Measurements from ENCODE around the gene SETD2.

Gene SETD2

GRCh38 chr3:46997453-46998091, 166.3 kb downstream of the SETD2 start:
- Histone ChIP-seq H3F3A (ENCODE audit: control insufficient read depth, insufficient read depth) (no peaks in the 10 kb centered on the region), H3K79me2 (ENCODE audit: control insufficient read depth, low read length) (no peaks in the 10 kb centered on the region), H3K4me2 (ENCODE audit: low read length) (no peak overlapping the region), H3K27me3 (ENCODE audit: control insufficient read depth, low read length) (no peaks in the 10 kb centered on the region), H3K27ac (ENCODE audit: low read depth, low read length) (no peak overlapping the region), H3K36me3 (ENCODE audit: control insufficient read depth, low read length) (peaks cover 31% of the 10 kb centered on the region), H3K9me2 (replicated peaks; ENCODE audit: control insufficient read depth, low read length) (no peaks in the 10 kb centered on the region), H3K4me1 (ENCODE audit: control insufficient read depth, low read length) (no peaks in the 10 kb centered on the region), H3K9me3 (ENCODE audit: control insufficient read depth, insufficient read depth, low read length) (no peaks in the 10 kb centered on the region), H4K20me1 (ENCODE audit: control insufficient read depth, insufficient read depth, low read depth, low read length) (no peaks in the 10 kb centered on the region), H3K4me3 (ENCODE audit: low read length) (no peak overlapping the region)
- TF ChIP-seq CTCF (IDR thresholded peaks at IDR 0.05; ENCODE audit: low read depth, low read length, poor library complexity, severe bottlenecking), result no peak

GRCh38 chr3:46996689-46997452, 167.0 kb downstream of the SETD2 start:
- Histone ChIP-seq H3K36me3 (ENCODE audit: control insufficient read depth, low read length) (peaks cover 25% of the 10 kb centered on the region), H3K4me2 (ENCODE audit: low read length) (no peak overlapping the region)

DNA sequence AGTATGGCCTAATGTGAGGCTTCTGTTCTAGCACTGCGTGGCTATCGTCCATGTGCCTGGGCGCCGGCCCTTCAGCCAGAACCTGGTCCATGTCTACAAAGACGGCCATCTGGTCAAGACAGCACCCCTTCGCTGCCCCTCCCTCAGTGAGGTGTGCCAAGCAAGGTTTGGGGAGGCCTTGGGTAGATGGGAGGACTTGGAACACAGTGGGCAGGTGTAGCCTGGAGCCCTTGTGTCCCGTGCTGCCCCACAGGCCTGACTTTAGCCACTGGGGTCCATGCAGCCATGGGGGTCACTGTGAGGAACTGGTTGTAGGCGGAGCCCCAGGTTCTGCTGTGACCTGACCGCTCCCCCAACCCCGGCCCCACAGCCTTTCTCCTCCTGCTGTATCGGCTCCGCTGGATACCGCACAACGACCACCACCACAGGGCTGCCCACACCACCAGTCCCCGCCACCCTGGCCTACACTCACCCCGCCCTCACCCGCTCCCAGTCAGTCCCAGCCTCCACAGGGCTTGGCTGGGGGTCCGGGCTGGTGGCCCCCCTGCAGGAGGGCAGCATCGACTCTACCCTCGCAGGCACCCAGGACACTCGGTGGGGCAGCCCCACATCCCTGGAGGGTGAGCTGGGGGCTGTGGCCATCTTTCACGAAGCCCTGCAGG, 167.9 kb downstream of the SETD2 start:
- Histone ChIP-seq H3K4me2 (ENCODE audit: low read length) (no peak overlapping the region), H3K4me1 (ENCODE audit: control insufficient read depth, low read length) (no peaks in the 10 kb centered on the region), H3K9me2 (replicated peaks; ENCODE audit: control insufficient read depth, low read length) (no peaks in the 10 kb centered on the region), H3F3A (ENCODE audit: control insufficient read depth, insufficient read depth) (no peaks in the 10 kb centered on the region), H3K4me3 (ENCODE audit: low read length) (no peak overlapping the region), H3K27me3 (ENCODE audit: control insufficient read depth, low read length) (no peaks in the 10 kb centered on the region), H3K79me2 (ENCODE audit: control insufficient read depth, low read length) (no peaks in the 10 kb centered on the region), H3K9me3 (ENCODE audit: control insufficient read depth, insufficient read depth, low read length) (no peaks in the 10 kb centered on the region), H4K20me1 (ENCODE audit: control insufficient read depth, insufficient read depth, low read depth, low read length) (no peaks in the 10 kb centered on the region), H3K36me3 (ENCODE audit: control insufficient read depth, low read length) (peaks cover 20% of the 10 kb centered on the region), H3K27ac (ENCODE audit: low read depth, low read length) (no peak overlapping the region)
- TF ChIP-seq EZH2phosphoT487 (IDR thresholded peaks at IDR 0.05; ENCODE audit: borderline replicate concordance, low read length), result no peak

More at GRCh38 chr3:46996689-46997452, 167.0 kb downstream of the SETD2 start:
- H3K4me3 ChIP-seq (ENCODE audit: low read length), result no peak overlapping the region
- H3F3A ChIP-seq (ENCODE audit: control insufficient read depth, insufficient read depth), result no peaks in the 10 kb centered on the region
- no peaks in the 10 kb centered on the region for H3K79me2 ChIP-seq (ENCODE audit: control insufficient read depth, low read length)
- TF ChIP-seq EZH2phosphoT487 (IDR thresholded peaks at IDR 0.05; ENCODE audit: borderline replicate concordance, low read length), result no peak
- no peak for TF ChIP-seq CTCF (IDR thresholded peaks at IDR 0.05; ENCODE audit: low read depth, low read length, poor library complexity, severe bottlenecking)
- no peaks in the 10 kb centered on the region for H3K27me3 ChIP-seq (ENCODE audit: control insufficient read depth, low read length)
- H3K9me2 ChIP-seq (replicated peaks; ENCODE audit: control insufficient read depth, low read length), result no peaks in the 10 kb centered on the region
- H3K4me1 ChIP-seq (ENCODE audit: control insufficient read depth, low read length), result no peaks in the 10 kb centered on the region
- no peaks in the 10 kb centered on the region for H3K9me3 ChIP-seq (ENCODE audit: control insufficient read depth, insufficient read depth, low read length)
- H4K20me1 ChIP-seq (ENCODE audit: control insufficient read depth, insufficient read depth, low read depth, low read length), result no peaks in the 10 kb centered on the region
- no peak overlapping the region for H3K27ac ChIP-seq (ENCODE audit: low read depth, low read length)

All from DOHH2 (cell line).